WTC11 (cell line): ENCODE measurements around the gene ADRA1B. TPM values are rescaled to one million over a fixed set of nuclear protein-coding genes. Genes with fewer than 3 reads are reported as not detected.

Experiments
- ATAC-seq: fragments of 200-7000 bp; cut with Tn5 transposase; 2 replicates; pipeline ENCODE4 v1.10.0; 2021; ENCODE audit warnings: mild to moderate bottlenecking, moderate library complexity
- CTCF ChIA-PET: fragments of 300-600 bp; sonication (Branson Sonifier 250); formaldehyde crosslinking; loops from one replicate; lab custom pipeline; 2021; ENCODE audit warnings: antibody characterized with exemption; lab: Charles Lee
- POLR2A ChIA-PET: fragments of 350-600 bp; sonication (Branson Sonifier 250); formaldehyde crosslinking; loops from one replicate; lab custom pipeline; 2021; ENCODE audit warnings: antibody characterized with exemption; lab: Charles Lee
- DNase-seq: peaks from one replicate; pipeline ENCODE4 v3.0.0; 2021; ENCODE audit warnings: low spot score
- H3K27ac Mint-ChIP-seq: 2 replicates; pipeline ENCODE4 v1.8.0; 2021; ENCODE audit warnings: mixed read lengths
- H3K27me3 Mint-ChIP-seq: 2 replicates; pipeline ENCODE4 v1.8.0; 2021; ENCODE audit warnings: low read depth, mild to moderate bottlenecking, moderate library complexity, mixed read lengths
- H3K36me3 Mint-ChIP-seq: 2 replicates; pipeline ENCODE4 v1.8.0; 2021; ENCODE audit warnings: mixed read lengths
- H3K4me1 Mint-ChIP-seq: 2 replicates; pipeline ENCODE4 v1.8.0; 2022; ENCODE audit warnings: mixed read lengths
- H3K4me3 Mint-ChIP-seq: 2 replicates; pipeline ENCODE4 v1.8.0; 2021; ENCODE audit warnings: mild to moderate bottlenecking, moderate library complexity, mixed read lengths
- H3K9me3 Mint-ChIP-seq: 2 replicates; pipeline ENCODE4 v1.8.0; 2021; ENCODE audit warnings: mixed read lengths
- CTCF ChIP-seq: fragments of 200-600 bp; IDR thresholded peaks from 2 replicates; pipeline ENCODE4 v1.8.0; 2022; ENCODE audit warnings: antibody characterized with exemption
- E2F4 ChIP-seq: sonication (generic); formaldehyde crosslinking; IDR thresholded peaks from 2 replicates; pipeline ENCODE4 v1.8.1; 2022; ENCODE audit warnings: low read depth, mild to moderate bottlenecking, moderate library complexity, missing genetic modification reagents, borderline replicate concordance
- JAZF1 ChIP-seq: fragments of 250-450 bp; sonication (Bioruptor Pico); IDR thresholded peaks from 2 replicates; pipeline ENCODE4 v1.9.0; 2021; ENCODE audit warnings: moderate library complexity, mild to moderate bottlenecking, inconsistent platforms
- MYBL2 ChIP-seq: sonication (generic); formaldehyde crosslinking; IDR thresholded peaks from 2 replicates; pipeline ENCODE4 v1.8.1; 2023; ENCODE audit warnings: mild to moderate bottlenecking, moderate library complexity, missing genetic modification reagents
- NR2C2 ChIP-seq: sonication (generic); formaldehyde crosslinking; IDR thresholded peaks from 2 replicates; pipeline ENCODE4 v1.8.0; 2022; ENCODE audit warnings: mild to moderate bottlenecking, missing genetic modification reagents
- OVOL2 ChIP-seq: fragments of 250-450 bp; sonication (Bioruptor Pico); IDR thresholded peaks from 2 replicates; pipeline ENCODE4 v1.9.0; 2021; ENCODE audit warnings: mild to moderate bottlenecking, borderline replicate concordance
- PRDM15 ChIP-seq: sonication (generic); formaldehyde crosslinking; IDR thresholded peaks from 2 replicates; pipeline ENCODE4 v1.8.0; 2022; ENCODE audit warnings: missing genetic modification reagents
- SMAD4 ChIP-seq: sonication (generic); formaldehyde crosslinking; IDR thresholded peaks from 2 replicates; pipeline ENCODE4 v1.8.0; 2022; ENCODE audit warnings: mild to moderate bottlenecking, missing genetic modification reagents
- STAT6 ChIP-seq: sonication (generic); formaldehyde crosslinking; conservative IDR thresholded peaks from 2 replicates; pipeline ENCODE4 v1.8.1; 2023; ENCODE audit warnings: mild to moderate bottlenecking, low read depth, missing genetic modification reagents, moderate library complexity
- total RNA-seq: library from RNA; stranded (reverse); gene quantifications from 3 replicates; pipeline ENCODE4 v1.2.3, GENCODE V29; 2021

The ADRA1B gene
- total RNA-seq, 1 experiment from 2014 or later, result 0.11 TPM

GRCh38 chr5:160020964-160021363 lies 104.7 kb downstream of the ADRA1B start (continued):
- no peak for TF ChIP-seq PRDM15
- no peak for TF ChIP-seq E2F4 (CRISPR knock-in tag)
- TF ChIP-seq MYBL2 (CRISPR knock-in tag), result no peak
- TF ChIP-seq STAT6, result no peak
- TF ChIP-seq JAZF1, result no peak
- no peak for TF ChIP-seq NR2C2 (CRISPR knock-in tag)

- H3K36me3 Mint-ChIP-seq, result peaks cover 23% of the 10 kb centered on the region
- ATAC-seq, result peak; percentile 92
- H3K4me1 Mint-ChIP-seq, result peaks cover 6% of the 10 kb centered on the region
- H3K27me3 Mint-ChIP-seq, result no peaks in the 10 kb centered on the region
- H3K9me3 Mint-ChIP-seq, result no peaks in the 10 kb centered on the region
- CTCF ChIA-PET, result interaction anchor here (0.5 to 2.5 kb wide), 54 partner anchors 9 to 735 kb away, joined by 3 to 36 read pairs (median 5); partner anchors contain the start of genes C1QTNF2, FAM200C, PTTG1 and PWWP2A
- POLR2A ChIA-PET, result interaction anchor here (1.0 kb wide), 2 partner anchors 111 to 176 kb away, joined by 4 to 5 read pairs; no protein-coding TSS in a partner anchor
- H3K4me3 Mint-ChIP-seq, result no peak overlapping the region
- peak; percentile 31 for DNase-seq
- no peak overlapping the region for H3K27ac Mint-ChIP-seq
- TF ChIP-seq OVOL2 (CRISPR knock-in tag), result no peak
- TF ChIP-seq CTCF, result peak; percentile 74
- TF ChIP-seq SMAD4 (CRISPR knock-in tag), result no peak
- TF ChIP-seq, all 79 proteins: peak for 1
These were observed 105.7 kb downstream of the ADRA1B start for GRCh38 chr5:160021831-160022446.

Other genes with a start within 250 kb of the ADRA1B start
- 46.4 to 48.3 TPM (median 47.4 TPM) in 3 replicates for gene TTC1, start 92.7 kb downstream of the ADRA1B start, total RNA-seq
- 61.1 to 63.8 TPM (median 62.4 TPM) in 3 replicates for gene PWWP2A, start 203.0 kb downstream of the ADRA1B start, total RNA-seq